NCI-H226 (cell line): ENCODE results near the gene CTDSP2.
"Not testable (repeated sequence)": the region's sequence is repeated elsewhere in the genome, so short reads cannot be mapped to it uniquely, and the experiment has no call there.

ENCODE experiments used
- DNase-seq: peaks from one replicate; pipeline ENCODE4 v3.0.0-alpha.2; 2015

Gene CTDSP2

DNA sequence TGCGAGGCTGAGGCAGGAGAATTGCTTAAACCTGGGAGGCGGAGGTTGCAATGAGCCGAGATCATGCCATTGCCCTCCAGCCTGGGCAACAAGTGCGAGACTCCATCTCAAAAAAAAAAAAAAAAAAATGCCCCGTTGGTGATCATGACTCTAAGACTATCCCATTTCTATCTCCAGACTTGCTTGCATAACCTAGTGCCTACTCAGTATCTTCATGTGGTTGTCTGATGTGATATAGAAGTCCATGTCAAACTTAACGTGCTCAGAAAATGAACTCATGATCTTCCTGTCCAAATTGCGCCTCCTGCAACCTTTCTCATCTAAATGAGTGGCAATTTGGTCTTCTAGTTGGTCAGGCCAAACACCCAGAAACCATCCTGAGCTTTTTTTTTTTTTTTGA is 68.6 kb downstream of the CTDSP2 start:
- no peak for DNase-seq

DNA sequence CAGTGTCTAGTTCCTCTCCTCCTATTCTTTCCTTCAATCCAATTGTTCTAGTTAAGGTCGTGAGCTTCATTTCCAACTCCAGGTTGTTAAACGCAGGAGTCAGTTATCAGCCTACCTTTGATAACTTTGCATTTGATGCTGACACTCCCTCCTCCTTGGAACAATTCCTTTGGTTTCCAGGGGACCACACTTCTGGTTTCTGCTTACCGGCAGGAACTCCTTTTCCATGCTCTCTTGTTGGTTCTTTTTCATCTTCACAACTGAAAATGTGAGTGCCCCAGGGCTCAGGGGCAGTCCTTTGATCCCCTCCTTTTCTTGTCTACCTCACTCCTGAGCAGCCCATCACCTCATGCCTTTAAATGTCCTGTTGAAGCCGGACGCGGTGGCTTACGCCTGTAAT is 69.2 kb downstream of the CTDSP2 start:
- no peak for DNase-seq

DNA sequence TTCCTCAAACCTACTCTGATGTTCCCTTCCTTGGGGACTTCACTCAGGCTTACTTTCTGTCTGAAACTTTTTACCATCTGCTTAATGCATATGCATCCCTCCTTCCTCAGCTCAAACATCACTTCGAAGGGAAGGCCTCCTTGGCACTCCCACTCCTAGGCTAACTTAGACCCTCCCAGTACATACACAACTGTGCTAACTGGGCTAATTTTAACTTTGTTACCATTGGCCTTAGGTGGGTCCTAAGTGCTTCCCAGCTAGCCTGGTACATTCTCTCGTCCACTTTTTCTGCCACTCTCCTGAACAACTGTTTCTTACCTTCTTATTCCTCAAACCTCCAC is 70.3 kb downstream of the CTDSP2 start:
- no peak for DNase-seq

DNA sequence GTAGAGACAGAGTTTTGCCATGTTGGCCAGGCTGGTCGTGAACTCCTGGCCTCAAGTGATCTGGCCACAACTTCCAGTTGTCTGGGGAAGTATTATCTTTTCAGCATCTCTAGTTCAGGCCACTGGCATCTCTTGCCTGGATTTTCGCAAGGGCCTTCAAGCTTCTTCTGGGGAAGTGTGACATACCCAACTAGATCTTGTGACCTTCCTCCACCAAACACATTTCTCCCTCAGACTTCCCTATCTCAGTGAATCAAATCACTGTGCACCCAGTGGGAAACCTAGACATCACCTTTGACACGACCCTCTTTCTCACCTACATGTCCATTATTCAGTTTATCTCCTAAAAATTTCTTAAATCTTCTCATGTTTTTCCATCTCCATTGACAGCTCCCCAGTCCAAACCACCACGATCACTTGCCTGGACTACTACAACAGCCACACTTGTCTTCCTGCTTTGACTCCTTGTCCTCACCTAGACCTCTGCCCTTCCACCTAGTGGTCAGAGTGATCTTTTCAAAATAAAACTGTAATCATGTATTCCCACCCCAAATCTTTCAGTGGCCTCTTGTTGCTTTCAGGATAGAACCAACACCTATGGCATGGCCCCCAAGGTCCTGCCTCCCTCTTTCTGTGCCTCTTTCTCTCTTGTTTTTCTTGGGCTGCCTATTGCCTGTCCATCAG is 70.8 kb downstream of the CTDSP2 start:
- DNase-seq = no peak

- DNase-seq = no peak
Observed at GRCh38 chr12:57775044-57775443, 71.5 kb downstream of the CTDSP2 start.

- DNase-seq = not testable (repeated sequence)
Observed at GRCh38 chr12:57774634-57775033, 71.9 kb downstream of the CTDSP2 start.

GRCh38 chr12:57772429-57773322 is 73.9 kb downstream of the CTDSP2 start, which contains the start of gene EEF1AKMT3:
TSS of gene EEF1AKMT3 (plus strand) at chr12:57772614. CDS start at chr12:57772725, 111 bp downstream.
- peak; percentile 57 for DNase-seq

DNA sequence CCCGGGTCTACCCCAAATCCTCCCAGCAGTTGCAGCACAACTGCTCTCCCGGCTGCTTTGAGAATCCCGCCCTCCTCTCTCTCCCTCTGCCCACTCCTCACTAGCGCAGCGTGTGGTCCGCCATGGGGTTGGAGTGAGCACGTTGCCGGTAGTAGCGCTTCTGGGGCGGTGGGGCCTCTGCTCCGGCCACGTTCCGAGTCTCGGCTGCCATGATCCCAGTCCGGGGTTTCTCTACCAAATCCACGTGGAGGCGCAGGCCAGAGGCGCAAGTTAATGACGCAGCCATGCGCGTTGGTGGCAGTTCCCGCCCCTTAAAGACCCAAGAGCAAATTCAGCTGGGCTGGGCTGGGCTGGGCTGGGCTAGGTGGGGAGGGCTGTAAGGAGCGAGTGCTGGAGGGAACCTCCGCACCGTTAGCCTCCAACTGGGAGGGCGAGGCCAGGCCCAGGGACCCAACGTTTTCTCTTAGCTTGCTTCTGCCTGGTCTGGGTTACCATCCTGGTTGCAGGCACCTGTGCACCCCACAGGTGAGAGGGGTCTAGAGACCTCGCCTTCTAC is 74.6 kb downstream of the CTDSP2 start, which contains the start of gene METTL1:
TSS of gene METTL1 (minus strand) at position 233 of the 556 bp plus-strand sequence. CDS start at position 211, 22 bp downstream.
- peak; percentile 99 for DNase-seq

DNA sequence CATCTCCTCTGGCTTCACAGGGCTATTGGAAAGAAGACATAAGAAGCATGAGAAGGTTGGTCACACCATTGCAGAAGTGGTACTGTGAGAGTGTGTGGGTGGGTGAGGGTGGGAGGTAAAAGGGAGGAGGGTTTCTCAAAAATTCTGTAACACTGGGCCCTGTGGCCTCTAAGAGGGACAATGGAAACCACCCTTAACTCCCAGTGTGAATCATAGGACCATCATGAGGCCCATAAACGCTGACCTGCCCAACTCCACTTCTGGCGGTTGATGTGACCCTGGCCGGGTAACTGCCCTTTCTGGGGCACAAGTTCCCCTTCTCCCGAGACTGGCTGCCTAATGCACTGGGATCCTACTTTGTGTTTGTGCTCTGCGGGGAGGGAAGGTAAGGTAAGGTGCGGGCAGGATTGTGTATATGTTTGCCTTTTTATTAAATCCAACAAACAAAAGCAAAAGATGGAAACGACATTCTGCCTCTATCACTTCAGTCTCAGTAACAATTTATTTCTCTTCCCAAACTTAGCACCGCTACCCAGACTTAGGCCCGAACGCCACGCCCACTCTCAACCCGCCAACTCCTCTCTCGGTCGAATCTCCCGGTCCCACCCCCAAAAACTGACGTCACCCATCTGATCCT is 75.2 kb downstream of the CTDSP2 start:
- peak; percentile 92 for DNase-seq

DNA sequence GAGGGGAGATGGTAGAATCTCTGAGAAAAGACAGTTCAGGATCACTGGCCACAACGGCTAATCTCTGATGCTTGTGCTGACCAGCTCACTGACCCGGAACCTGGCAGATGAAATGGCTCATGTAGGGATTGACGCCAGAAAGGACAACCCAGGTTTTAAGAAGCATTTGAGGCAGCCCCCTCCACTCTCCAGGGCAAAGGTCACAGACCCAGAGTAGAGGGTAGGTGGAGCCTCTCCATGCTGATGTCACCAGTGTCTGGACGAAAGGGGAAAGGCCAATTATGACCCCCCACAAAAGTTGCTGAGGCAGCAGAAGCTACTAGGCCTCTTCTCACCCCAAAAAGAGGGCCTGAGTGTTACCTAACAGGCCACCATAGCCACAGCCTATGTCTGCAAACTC is 75.8 kb downstream of the CTDSP2 start:
- no peak for DNase-seq
